Hematopoietic multipotent progenitor cell treated with erythropoietin and hydrocortisone succinate and interleukin-3 and kit ligand, for 17 days (in vitro differentiated cells): ENCODE data around the gene SAA4.
"Not testable (repeated sequence)": the region's sequence is repeated elsewhere in the genome, so short reads cannot be mapped to it uniquely, and the experiment has no call there.

Source experiments
- DNase-seq: peaks from one replicate; pipeline ENCODE4 v3.0.0-alpha.2; 2015; ENCODE audit warnings: low spot score

The SAA4 gene

GRCh38 chr11:18236664-18237356 lies at the start of gene SAA4:
Gene SAA4 (minus strand): TSS chr11:18236802. CDS start chr11:18235926, 876 bp downstream.
- no peak for DNase-seq

GRCh38 chr11:18285841-18286240 lies 49.2 kb upstream of the SAA4 start:
- DNase-seq: no peak

- DNase-seq: no peak
Measured at GRCh38 chr11:18282626-18283025, 46.0 kb upstream of the SAA4 start.

- DNase-seq: no peak
Measured at GRCh38 chr11:18280438-18281045, 43.9 kb upstream of the SAA4 start.

- no peak for DNase-seq
Measured at GRCh38 chr11:18277565-18278271, 41.1 kb upstream of the SAA4 start.

GRCh38 chr11:18271206-18271605 lies 34.6 kb upstream of the SAA4 start:
- no peak for DNase-seq

GRCh38 chr11:18270102-18270501 lies 33.5 kb upstream of the SAA4 start:
- no peak for DNase-seq

GRCh38 chr11:18269252-18269651 lies 32.6 kb upstream of the SAA4 start:
- DNase-seq: not testable (repeated sequence)

GRCh38 chr11:18267335-18268133 lies 30.9 kb upstream of the SAA4 start:
- not testable (repeated sequence) for DNase-seq

GRCh38 chr11:18265949-18266348 lies 29.3 kb upstream of the SAA4 start, which contains the start of gene SAA1:
Gene SAA1 (plus strand): TSS chr11:18266264. CDS start chr11:18266888, 624 bp downstream.
- no peak for DNase-seq

- DNase-seq: no peak
Measured at GRCh38 chr11:18264677-18265555, 28.3 kb upstream of the SAA4 start.

GRCh38 chr11:18264035-18264434 lies 27.4 kb upstream of the SAA4 start:
- no peak for DNase-seq

- DNase-seq: not testable (repeated sequence)
Measured at GRCh38 chr11:18262681-18263350, 26.2 kb upstream of the SAA4 start.

GRCh38 chr11:18261721-18262120 lies 25.1 kb upstream of the SAA4 start:
- DNase-seq: no peak

GRCh38 chr11:18259259-18259658 lies 22.7 kb upstream of the SAA4 start:
- DNase-seq: no peak

GRCh38 chr11:18254781-18255361 lies 18.3 kb upstream of the SAA4 start:
- DNase-seq: no peak

GRCh38 chr11:18253778-18254338 lies 17.3 kb upstream of the SAA4 start:
- DNase-seq: no peak

GRCh38 chr11:18253233-18253632 lies 16.6 kb upstream of the SAA4 start:
- no peak for DNase-seq

- DNase-seq: no peak
Measured at GRCh38 chr11:18248561-18248960, 12.0 kb upstream of the SAA4 start, which contains the start of gene SAA2. Gene SAA2 (minus strand): TSS chr11:18248668. CDS start chr11:18248011, 657 bp downstream.

GRCh38 chr11:18247191-18247581 lies 10.6 kb upstream of the SAA4 start:
- not testable (repeated sequence) for DNase-seq
